Hematopoietic multipotent progenitor cell treated with erythropoietin and hydrocortisone succinate and interleukin-3 and kit ligand, for 17 days (in vitro differentiated cells): ENCODE data around the gene PEAK3.

ENCODE experiments used
- DNase-seq: peaks from one replicate; pipeline ENCODE4 v3.0.0-alpha.2; 2015; ENCODE audit warnings: low spot score

PEAK3 gene

GRCh38 chr19:2249880-2250765 lies 31.9 kb downstream of the PEAK3 start:
- DNase-seq, result no peak

- no peak for DNase-seq
These were observed 32.7 kb downstream of the PEAK3 start, which contains the start of gene AMH for GRCh38 chr19:2249010-2249866. Gene AMH, plus strand, starts transcription at chr19:2249323. Its CDS starts 10 bp downstream, at chr19:2249333.

GRCh38 chr19:2248136-2249009 lies 33.6 kb downstream of the PEAK3 start:
- no peak for DNase-seq

GRCh38 chr19:2247433-2248101 lies 34.4 kb downstream of the PEAK3 start:
- DNase-seq, result no peak

GRCh38 chr19:2246801-2247361 lies 35.1 kb downstream of the PEAK3 start:
- no peak for DNase-seq

GRCh38 chr19:2246014-2246620 lies 35.9 kb downstream of the PEAK3 start:
- no peak for DNase-seq

GRCh38 chr19:2245273-2245672 lies 36.7 kb downstream of the PEAK3 start:
- no peak for DNase-seq

GRCh38 chr19:2244486-2244885 lies 37.5 kb downstream of the PEAK3 start:
- DNase-seq, result no peak

- DNase-seq, result no peak
These were observed 37.9 kb downstream of the PEAK3 start for GRCh38 chr19:2244125-2244411.

GRCh38 chr19:2243274-2244124 lies 38.5 kb downstream of the PEAK3 start:
- no peak for DNase-seq

GRCh38 chr19:2242816-2243215 lies 39.2 kb downstream of the PEAK3 start:
- no peak for DNase-seq

- no peak for DNase-seq
These were observed 39.9 kb downstream of the PEAK3 start for GRCh38 chr19:2242092-2242537.

- DNase-seq, result no peak
These were observed 40.9 kb downstream of the PEAK3 start for GRCh38 chr19:2240881-2241760.

GRCh38 chr19:2239771-2240770 lies 41.9 kb downstream of the PEAK3 start:
- DNase-seq, result peak; percentile 33

GRCh38 chr19:2239173-2239572 lies 42.8 kb downstream of the PEAK3 start:
- peak; percentile 12 for DNase-seq

GRCh38 chr19:2237869-2238153 lies 44.2 kb downstream of the PEAK3 start:
- peak; percentile 10 for DNase-seq

- peak; percentile 12 for DNase-seq
These were observed 44.7 kb downstream of the PEAK3 start for GRCh38 chr19:2237051-2237868.
